H1 (cell line): ENCODE results near the gene SHISA8. TPM values are rescaled to one million over a fixed set of nuclear protein-coding genes. Genes with fewer than 3 reads are reported as not detected.

Experiments
- CTCF ChIA-PET: fragments of 300-600 bp; sonication (Branson Sonifier 250); formaldehyde crosslinking; loops from one replicate; lab custom pipeline; 2021; ENCODE audit not compliant: partially characterized antibody; lab: Charles Lee
- POLR2A ChIA-PET: fragments of 300-600 bp; sonication (Branson Sonifier 250); formaldehyde crosslinking; loops from one replicate; lab custom pipeline; 2021; ENCODE audit warnings: inconsistent platforms; ENCODE audit not compliant: partially characterized antibody; lab: Charles Lee
- DNase-seq, 2 experiments: peaks; one replicate each; pipeline versions ENCODE4 v3.0.0 to v3.0.0-alpha.2; 2010 to 2022; ENCODE audit warnings: low spot score in 2 of 2, low read depth in 1 of 2, mixed read lengths in 1 of 2
- FAIRE-seq: peaks from 2 replicates; lab custom pipeline; 2011; peaks lifted over from hg19 to GRCh38; lab: Jason Lieb, UNC
- H2AFZ ChIP-seq: 2 replicates; pipeline ENCODE4 v1.8.1; 2012; ENCODE audit warnings: low read length, inconsistent platforms
- H2AK5ac ChIP-seq: 2 replicates; pipeline ENCODE4 v1.6.1; 2013; ENCODE audit warnings: low read depth, low read length
- H2BK120ac ChIP-seq: replicated peaks from 2 replicates; pipeline ENCODE3; 2013; ENCODE audit warnings: low read depth, low read length, inconsistent platforms
- H2BK12ac ChIP-seq: 2 replicates; pipeline ENCODE4 v1.6.1; 2013; ENCODE audit warnings: low read depth, low read length
- H2BK15ac ChIP-seq: 2 replicates; pipeline ENCODE4 v1.6.1; 2013; ENCODE audit warnings: low read length
- H2BK20ac ChIP-seq: 2 replicates; pipeline ENCODE4 v1.6.1; 2013; ENCODE audit warnings: low read length
- H2BK5ac ChIP-seq: 2 replicates; pipeline ENCODE4 v1.6.1; 2013; ENCODE audit warnings: low read depth, low read length
- H3K14ac ChIP-seq: 2 replicates; pipeline ENCODE4 v1.6.1; 2013; ENCODE audit warnings: inconsistent platforms; ENCODE audit not compliant: insufficient read length
- H3K18ac ChIP-seq: 2 replicates; pipeline ENCODE4 v1.6.1; 2013; ENCODE audit warnings: low read length; ENCODE audit errors: extremely low read depth
- H3K23ac ChIP-seq: 2 replicates; pipeline ENCODE4 v1.6.1; 2013; ENCODE audit warnings: inconsistent platforms; ENCODE audit not compliant: insufficient read length
- H3K23me2 ChIP-seq: 2 replicates; pipeline ENCODE4 v1.6.1; 2013; ENCODE audit warnings: low read depth, low read length
- H3K27ac ChIP-seq: 2 replicates; pipeline ENCODE4 v1.6.1; 2011; ENCODE audit warnings: low read depth, low read length, inconsistent platforms
- H3K27me3 ChIP-seq, 4 experiments: replicated peaks in 1 of 4; 1 replicate in 1 of 4; 2 replicates in 3 of 4; pipeline versions ENCODE4 v1.6.1 to v1.8.1; 2011 to 2013; ENCODE audit warnings: low read length in 3 of 4, mild to moderate bottlenecking in 3 of 4, inconsistent platforms in 2 of 4, mixed read lengths in 2 of 4, moderate library complexity in 1 of 4; ENCODE audit not compliant: control insufficient read depth in 3 of 4, insufficient read depth in 3 of 4; ENCODE audit errors: extremely low read depth in 1 of 4
- H3K36me3 ChIP-seq, 4 experiments: 2 replicates each; pipeline versions ENCODE4 v1.6.1 to v1.8.1; 2011 to 2013; ENCODE audit warnings: mild to moderate bottlenecking in 4 of 4, low read length in 3 of 4, moderate library complexity in 2 of 4, control low read depth in 1 of 4, inconsistent platforms in 1 of 4; ENCODE audit not compliant: insufficient read depth in 4 of 4, control insufficient read depth in 2 of 4
- H3K4ac ChIP-seq: replicated peaks from 2 replicates; pipeline ENCODE3; 2013; ENCODE audit warnings: low read length, low read depth, mixed read lengths, inconsistent platforms; ENCODE audit not compliant: insufficient read length
- H3K4me1 ChIP-seq, 4 experiments: replicated peaks in 1 of 4; 1 replicate in 1 of 4; 2 replicates in 3 of 4; pipeline versions ENCODE4 v1.6.1 to v1.8.1; 2011 to 2013; ENCODE audit warnings: low read length in 3 of 4, inconsistent platforms in 2 of 4, mixed read lengths in 1 of 4; ENCODE audit not compliant: insufficient read depth in 4 of 4, control insufficient read depth in 3 of 4
- H3K4me2 ChIP-seq, 2 experiments: 2 replicates each; pipeline versions ENCODE4 v1.6.1 to v1.8.1; 2011 to 2013; ENCODE audit warnings: low read depth in 2 of 2, low read length in 2 of 2, control low read depth in 1 of 2, inconsistent platforms in 1 of 2, mild to moderate bottlenecking in 1 of 2; ENCODE audit not compliant: insufficient read depth in 1 of 2
- H3K4me3 ChIP-seq, 4 experiments: fragments of 200-600, 300-600 bp in 1 of 4; sonication (generic), shearing (Covaris generic), sonication (Bioruptor Twin) in 1 of 4; 2 replicates each; pipeline versions ENCODE4 v1.5.1 to v1.8.1; 2011 to 2016; ENCODE audit warnings: low read length in 4 of 4, low read depth in 3 of 4, control low read depth in 2 of 4, inconsistent platforms in 2 of 4, mild to moderate bottlenecking in 2 of 4, mixed read lengths in 1 of 4, moderate library complexity in 1 of 4; ENCODE audit not compliant: insufficient read depth in 2 of 4; ENCODE audit errors: extremely low read depth in 1 of 4
- H3K56ac ChIP-seq: replicated peaks from 2 replicates; pipeline ENCODE3; 2013; ENCODE audit warnings: low read depth, mild to moderate bottlenecking, mixed read lengths, low read length, inconsistent platforms; ENCODE audit not compliant: insufficient read length
- H3K79me1 ChIP-seq: 2 replicates; pipeline ENCODE4 v1.6.1; 2013; ENCODE audit warnings: low read depth, low read length, control low read depth
- H3K79me2 ChIP-seq, 2 experiments: 2 replicates each; pipeline versions ENCODE4 v1.6.1 to v1.8.1; 2012 to 2013; ENCODE audit warnings: low read length in 2 of 2, mild to moderate bottlenecking in 2 of 2, inconsistent platforms in 1 of 2; ENCODE audit not compliant: insufficient read depth in 2 of 2, control insufficient read depth in 1 of 2
- H3K9ac ChIP-seq, 4 experiments: replicated peaks in 1 of 4; 1 replicate in 1 of 4; 2 replicates in 3 of 4; pipeline versions ENCODE4 v1.6.1 to v1.8.1; 2011 to 2013; ENCODE audit warnings: low read depth in 3 of 4, low read length in 3 of 4, control low read depth in 2 of 4, mild to moderate bottlenecking in 2 of 4, moderate library complexity in 2 of 4, inconsistent platforms in 1 of 4; ENCODE audit errors: extremely low read depth in 1 of 4
- H3K9me3 ChIP-seq, 2 experiments: 2 replicates each; pipeline versions ENCODE4 v1.6.1 to v1.8.1; 2012 to 2013; ENCODE audit warnings: mild to moderate bottlenecking in 2 of 2, moderate library complexity in 2 of 2, control low read depth in 1 of 2, inconsistent platforms in 1 of 2, low read depth in 1 of 2, low read length in 1 of 2, mixed read lengths in 1 of 2; ENCODE audit not compliant: insufficient read depth in 2 of 2
- H4K20me1 ChIP-seq, 2 experiments: replicated peaks in 1 of 2; 2 replicates each; pipeline versions ENCODE3 to v1.8.1; 2011 to 2013; ENCODE audit warnings: inconsistent platforms in 2 of 2, low read length in 2 of 2, mild to moderate bottlenecking in 1 of 2; ENCODE audit not compliant: insufficient read depth in 2 of 2, control insufficient read depth in 1 of 2
- H4K5ac ChIP-seq: 2 replicates; pipeline ENCODE4 v1.6.1; 2013; ENCODE audit warnings: low read length, low read depth, mixed read lengths, inconsistent platforms; ENCODE audit not compliant: insufficient read length
- H4K8ac ChIP-seq: 2 replicates; pipeline ENCODE4 v1.8.0; 2013; ENCODE audit warnings: mild to moderate bottlenecking, moderate library complexity, low read length, inconsistent platforms; ENCODE audit not compliant: insufficient read depth; ENCODE audit errors: extremely low read depth
- H4K91ac ChIP-seq: replicated peaks from 2 replicates; pipeline ENCODE3; 2013; ENCODE audit warnings: low read length, mixed read lengths, inconsistent platforms; ENCODE audit not compliant: insufficient read length
- BACH1 ChIP-seq: IDR thresholded peaks from 2 replicates; pipeline ENCODE4 v1.6.1; 2012; ENCODE audit warnings: low read length, improper control_type of control experiment
- CBX8 ChIP-seq: fragments of 300-800, 300-1000 bp; sonication (generic); IDR thresholded peaks from 2 replicates; pipeline ENCODE4 v1.7.1; 2016; ENCODE audit warnings: low read depth, low read length, borderline replicate concordance
- CTBP2 ChIP-seq: IDR thresholded peaks from 2 replicates; pipeline ENCODE4 v1.7.0; 2011; ENCODE audit warnings: borderline replicate concordance, mild to moderate bottlenecking, moderate library complexity, mixed read lengths, low read length; ENCODE audit not compliant: insufficient read depth, insufficient read length
- EZH2 ChIP-seq: fragments of 200-600 bp; sonication (generic); IDR thresholded peaks from 2 replicates; pipeline ENCODE4 v1.7.1; 2012; ENCODE audit warnings: low read depth, mild to moderate bottlenecking, moderate library complexity, low read length, inconsistent platforms; ENCODE audit not compliant: severe bottlenecking
- SRF ChIP-seq: IDR thresholded peaks from 2 replicates; pipeline ENCODE4 v1.6.1; 2011; ENCODE audit warnings: mild to moderate bottlenecking, low read depth, low read length, moderate library complexity
- WGBS, 2 experiments: shearing (Covaris generic) in 1 of 2; methylation state at CpG; one replicate each; pipeline versions ENCODE4 v1.1.6 to v1.1.7; 2013 to 2015; ENCODE audit warnings: low lambda C conversion rate in 2 of 2, mixed read lengths in 2 of 2, inconsistent platforms in 1 of 2, low coverage in 1 of 2, missing lambda C conversion rate in 1 of 2; ENCODE audit not compliant: insufficient replicate concordance in 2 of 2, insufficient coverage in 1 of 2, insufficient read length in 1 of 2; ENCODE audit errors: extremely low coverage in 1 of 2, missing lambda C conversion rate in 1 of 2; 5-methylcytosine and 5-hydroxymethylcytosine counted together
- polyA plus RNA-seq, 7 experiments: library from polyadenylated mRNA; depleted of rRNA in 3 of 7; stranded (reverse) in 5 of 7; unstranded in 2 of 7; fragments of >200 nt in 5 of 7; fragments of 200-250 nt in 2 of 7; gene quantifications; 1 replicate in 5 of 7; 2 replicates in 1 of 7; 4 replicates in 1 of 7; pipeline versions ENCODE4 v1.2.1 to v1.2.3, GENCODE V29; 2011 to 2013; ENCODE audit warnings: missing spikeins in 2 of 7, mixed read lengths in 2 of 7
- total RNA-seq: library from RNA; stranded (reverse); fragmentation: NEBNext Ultra II Directional; extraction: Animal tissue kit (Norgen Biotek cat#: 25700); gene quantifications from 2 replicates; pipeline ENCODE4 v1.2.1, GENCODE V29; 2021

The SHISA8 gene
- total and polyA plus RNA-seq, 2 of the 8 experiments (the other 6 are each of a cell fraction or from before 2014, with no cell fraction given) = 0.14 to 0.89 TPM

DNA sequence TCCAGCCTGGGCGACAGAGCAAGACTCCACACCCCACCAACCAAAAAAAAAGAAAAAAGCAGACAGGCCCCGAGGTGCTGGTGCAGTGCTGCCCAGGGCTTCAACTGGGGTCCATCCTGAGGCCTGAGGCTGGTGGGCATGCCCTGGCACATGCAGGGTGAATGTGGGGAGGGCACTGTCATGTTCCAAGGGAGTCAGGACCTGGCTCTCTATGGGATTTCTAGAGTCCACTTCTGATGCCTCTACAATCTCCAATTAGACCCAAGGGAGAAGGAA, 22.0 kb upstream of the SHISA8 start:
- no peak overlapping the region for H3K9ac ChIP-seq
- H3K23me2 ChIP-seq = no peaks in the 10 kb centered on the region
- 100% methylated on average over 1 of the region's 2 CpGs; no CpG with 5 or more reads in 1 of the 2 experiments for WGBS, 2 experiments
- no peak overlapping the region for H4K5ac ChIP-seq
- no peak for TF ChIP-seq BACH1
- TF ChIP-seq CTBP2 = no peak
- TF ChIP-seq SRF = no peak
- TF ChIP-seq EZH2 = no peak
- TF ChIP-seq CBX8 = no peak
- no peak overlapping the region for H2BK120ac ChIP-seq
- no peak for FAIRE-seq
- H3K4me1 ChIP-seq = peaks cover 0 to 2% (median 0%) of the 10 kb centered on the region in 4 experiments; a peak in 3 of 7 replicates
- H4K91ac ChIP-seq = no peak overlapping the region
- H2BK12ac ChIP-seq = no peak overlapping the region
- peaks cover 5% of the 10 kb centered on the region for H3K79me1 ChIP-seq
- no peaks in the 10 kb centered on the region; a peak in 2 of 7 replicates for H3K27me3 ChIP-seq
- H3K9me3 ChIP-seq = no peaks in the 10 kb centered on the region
- H3K4me2 ChIP-seq = no peak overlapping the region
- peaks cover 21 to 24% of the 10 kb centered on the region in 2 experiments for H4K20me1 ChIP-seq
- ChIA-PET CTCF (interaction anchor here (0.6 to 6.3 kb wide), 5 partner anchors 10 to 47 kb away, joined by 3 to 77 read pairs (median 5); partner anchors contain the start of genes CENPM and TNFRSF13C), POLR2A (interaction anchor here (0.8 to 3.0 kb wide), 4 partner anchors 10 to 14 kb away, joined by 3 to 17 read pairs (median 5); partner anchors contain the start of genes CENPM and TNFRSF13C)
- no peak overlapping the region for H3K27ac ChIP-seq
- no peak for DNase-seq
- no peak overlapping the region for H2BK15ac ChIP-seq
- no peak overlapping the region for H2AK5ac ChIP-seq
- no peak overlapping the region for H2AFZ ChIP-seq
- no peaks in the 10 kb centered on the region for H3K79me2 ChIP-seq
- H4K8ac ChIP-seq = no peak overlapping the region
- H2BK5ac ChIP-seq = no peak overlapping the region
- no peak overlapping the region for H3K4ac ChIP-seq
- peaks cover 10 to 27% (median 19%) of the 10 kb centered on the region in 4 experiments for H3K36me3 ChIP-seq
- no peak overlapping the region for H2BK20ac ChIP-seq
- no peak overlapping the region for H3K23ac ChIP-seq
- H3K18ac ChIP-seq = no peak overlapping the region
- no peak overlapping the region for H3K14ac ChIP-seq
- H3K56ac ChIP-seq = no peak overlapping the region
- no peak overlapping the region for H3K4me3 ChIP-seq
